Stomach (tissue), 9 donors: ENCODE results near the gene MLYCD. TPM values are rescaled to one million over a fixed set of nuclear protein-coding genes. Genes with fewer than 3 reads are reported as not detected.
"Not testable (repeated sequence)": the region's sequence is repeated elsewhere in the genome, so short reads cannot be mapped to it uniquely, and the experiment has no call there.

Experiments
- DNase-seq, 2 donors: peaks; one replicate each; pipeline versions ENCODE4 v3.0.0 to v3.0.0-alpha.2; 2013 to 2019
- H3K27ac ChIP-seq, 5 donors: fragments of 200-600 bp in 4 of 5; sonication (generic) in 4 of 5; one replicate each; pipeline ENCODE4 v1.5.1; 2013 to 2019; ENCODE audit warnings: mild to moderate bottlenecking in 1 of 5, moderate library complexity in 1 of 5
- H3K27me3 ChIP-seq, 3 donors: fragments of 200-600 bp; sonication (generic); one replicate each; pipeline ENCODE4 v1.5.1; 2017 to 2019; ENCODE audit warnings: mixed run types in 1 of 3
- H3K36me3 ChIP-seq, 4 donors: fragments of 200-600 bp; sonication (generic); 1 replicate in 3 of 4; 2 replicates in 1 of 4; pipeline ENCODE4 v1.5.1; 2016 to 2019
- H3K4me1 ChIP-seq, 4 donors: fragments of 200-600 bp; sonication (generic); one replicate each; pipeline ENCODE4 v1.5.1; 2016 to 2019
- H3K4me3 ChIP-seq, 4 donors: fragments of 200-600 bp; sonication (generic) in 3 of 4; one replicate each; pipeline ENCODE4 v1.5.1; 2016 to 2019; ENCODE audit warnings: mild to moderate bottlenecking in 1 of 4
- H3K9me3 ChIP-seq, 4 donors: fragments of 200-600 bp; sonication (generic); one replicate each; pipeline ENCODE4 v1.5.1; 2016 to 2019
- EP300 ChIP-seq: sonication (generic); formaldehyde crosslinking; IDR thresholded peaks from one replicate; pipeline ENCODE4 v1.6.1; 2017; ENCODE audit warnings: antibody characterized with exemption
- POLR2A ChIP-seq, 4 donors: fragments of 450-650 bp; IDR thresholded peaks; one replicate each; pipeline ENCODE4 v1.6.1; 2016; ENCODE audit warnings: antibody characterized with exemption in 4 of 4, control low read depth in 2 of 4, mild to moderate bottlenecking in 1 of 4, moderate library complexity in 1 of 4
- POLR2AphosphoS5 ChIP-seq, 3 donors: sonication (generic); formaldehyde crosslinking; IDR thresholded peaks; one replicate each; pipeline ENCODE4 v1.6.1; 2016; ENCODE audit warnings: antibody characterized with exemption in 3 of 3
- WGBS, 5 donors: extraction: QIAGEN DNeasy Blood & Tissue Kit in 3 of 5; methylation state at CpG; one replicate each; pipeline versions ENCODE4 v1.1.5 to v1.1.7; 2013 to 2018; 5-methylcytosine and 5-hydroxymethylcytosine counted together
- intact Hi-C: fragments of 100-400 bp; cut with DNase I; formaldehyde crosslinking; loops from one replicate; pipeline ENCODE4 v1.15.1; 2023; ENCODE audit warnings: low total_unique reads
- polyA plus RNA-seq, 3 donors: library from polyadenylated mRNA; stranded (reverse); fragments of 200-250 nt; gene quantifications; one replicate each; pipeline ENCODE4 v1.2.3, GENCODE V29; 2013
- total RNA-seq, 5 donors: library from RNA; depleted of rRNA; stranded (reverse); fragments of >200 nt; gene quantifications; one replicate each; pipeline versions ENCODE4 v1.1.0 to v1.2.3, GENCODE V29; 2014 to 2016
- TF ChIP-seq, protein P1 (sequence below), 7 experiments: fragments of 450-650 bp in 4 of 7; fragments of 200-600 bp in 3 of 7; sonication (generic) in 3 of 7; IDR thresholded peaks; one replicate each; pipeline ENCODE4 v1.5.1; 2016 to 2019; ENCODE audit warnings: antibody characterized with exemption in 7 of 7, control low read depth in 2 of 7, mild to moderate bottlenecking in 1 of 7
- donor health status: healthy with polysubstance abuse.
- donor health status: Bipolar disorder and iron deficiency.
- donor health status: healthy.

Gene MLYCD
- total and polyA plus RNA-seq, 8 donors: 2.9 to 43.8 (median 14.4) TPM

DNA sequence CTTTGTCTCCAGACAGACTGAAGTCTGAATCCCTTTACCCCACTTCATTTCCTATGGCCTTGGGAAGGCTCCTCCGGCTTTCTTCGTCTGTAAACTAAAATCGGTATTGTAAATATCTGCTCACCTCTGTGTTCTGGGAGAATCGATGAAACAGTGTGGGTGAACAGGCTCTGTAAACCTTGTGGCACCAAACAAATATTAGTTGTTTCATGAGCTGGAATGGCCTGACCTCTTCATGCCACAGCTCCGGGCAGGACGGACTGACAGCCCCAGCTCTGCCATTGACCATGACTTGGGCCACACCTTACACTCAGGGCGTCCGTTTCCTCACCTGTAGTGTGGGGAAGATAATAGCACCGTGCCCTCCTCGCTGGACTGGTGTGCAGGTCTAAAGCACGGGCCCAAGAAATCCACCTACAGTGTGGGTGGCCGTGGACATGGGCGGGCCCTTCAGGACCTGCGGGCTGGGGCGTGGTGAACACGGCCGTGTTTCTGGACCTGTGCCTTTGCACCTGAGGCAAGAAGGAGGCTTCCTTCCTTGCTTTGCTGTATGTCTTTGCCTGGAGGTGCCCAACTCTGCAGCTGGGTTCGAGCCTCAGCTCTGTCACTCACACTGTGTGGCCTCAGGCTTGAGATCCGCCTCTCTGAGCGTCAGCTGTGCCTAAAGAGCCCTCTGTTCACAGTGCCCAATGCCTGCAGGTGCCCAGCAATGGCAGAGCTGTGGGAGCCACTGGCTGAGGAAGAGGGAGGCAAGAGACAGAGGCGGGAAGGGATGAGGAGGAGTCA, 48.1 kb downstream of the MLYCD start:
- Histone ChIP-seq H3K27ac (peak overlapping the region in 2 of 5 donors; percentile 2 to 13), H3K4me3 (no peak overlapping the region), H3K9me3 (no peaks in the 10 kb centered on the region), H3K36me3 (no peaks in the 10 kb centered on the region), H3K4me1 (peaks cover 0 to 47% (median 17%) of the 10 kb centered on the region in 4 donors), H3K27me3 (no peaks in the 10 kb centered on the region)
- TF ChIP-seq EP300 (no peak), POLR2A (IDR thresholded peaks at IDR 0.05) (no peak), POLR2AphosphoS5 (IDR thresholded peaks at IDR 0.05) (no peak)
- TF ChIP-seq, protein P1, sequence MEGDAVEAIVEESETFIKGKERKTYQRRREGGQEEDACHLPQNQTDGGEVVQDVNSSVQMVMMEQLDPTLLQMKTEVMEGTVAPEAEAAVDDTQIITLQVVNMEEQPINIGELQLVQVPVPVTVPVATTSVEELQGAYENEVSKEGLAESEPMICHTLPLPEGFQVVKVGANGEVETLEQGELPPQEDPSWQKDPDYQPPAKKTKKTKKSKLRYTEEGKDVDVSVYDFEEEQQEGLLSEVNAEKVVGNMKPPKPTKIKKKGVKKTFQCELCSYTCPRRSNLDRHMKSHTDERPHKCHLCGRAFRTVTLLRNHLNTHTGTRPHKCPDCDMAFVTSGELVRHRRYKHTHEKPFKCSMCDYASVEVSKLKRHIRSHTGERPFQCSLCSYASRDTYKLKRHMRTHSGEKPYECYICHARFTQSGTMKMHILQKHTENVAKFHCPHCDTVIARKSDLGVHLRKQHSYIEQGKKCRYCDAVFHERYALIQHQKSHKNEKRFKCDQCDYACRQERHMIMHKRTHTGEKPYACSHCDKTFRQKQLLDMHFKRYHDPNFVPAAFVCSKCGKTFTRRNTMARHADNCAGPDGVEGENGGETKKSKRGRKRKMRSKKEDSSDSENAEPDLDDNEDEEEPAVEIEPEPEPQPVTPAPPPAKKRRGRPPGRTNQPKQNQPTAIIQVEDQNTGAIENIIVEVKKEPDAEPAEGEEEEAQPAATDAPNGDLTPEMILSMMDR (IDR thresholded peaks at IDR 0.05): no peak
- intact Hi-C loops: no loop called here
- DNase-seq: no peak
- WGBS, 5 donors: 37 to 70% (median 58%) methylated on average over 19 to 21 of the region's 21 CpGs

DNA sequence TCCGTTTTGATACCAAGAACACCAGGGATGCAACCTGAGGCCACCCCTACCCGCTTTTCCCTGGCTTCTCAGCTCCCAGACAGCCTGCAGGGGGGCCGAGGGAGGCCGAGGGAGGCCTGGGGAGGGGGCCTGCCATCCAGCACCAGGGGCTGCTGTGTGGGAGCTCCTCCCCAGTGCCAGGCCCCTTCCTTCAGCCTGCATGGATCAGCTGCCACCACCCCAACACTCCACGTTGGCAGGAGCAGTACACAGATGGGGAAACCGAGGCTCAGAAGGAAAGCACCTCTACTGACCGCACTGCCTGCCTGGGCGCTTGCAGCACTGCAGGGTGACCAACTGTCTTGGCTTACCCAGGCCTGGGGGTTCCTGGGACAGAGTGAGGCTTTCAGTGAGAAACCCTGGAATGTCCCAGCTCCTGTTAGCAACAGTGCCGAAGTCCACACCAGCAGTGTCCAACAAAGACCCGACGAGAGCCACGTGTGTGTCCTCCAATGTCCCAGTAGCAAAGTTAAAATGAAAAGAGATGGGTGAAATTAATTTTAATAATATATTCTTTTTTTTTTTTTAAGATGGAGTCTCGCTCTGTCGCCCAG, 48.8 kb downstream of the MLYCD start:
- Histone ChIP-seq H3K4me3 (no peak overlapping the region), H3K27ac (no peak overlapping the region), H3K4me1 (peaks cover 7 to 46% (median 20%) of the 10 kb centered on the region in 4 donors), H3K9me3 (no peaks in the 10 kb centered on the region), H3K36me3 (no peaks in the 10 kb centered on the region), H3K27me3 (no peaks in the 10 kb centered on the region)
- TF ChIP-seq, protein P1 (IDR thresholded peaks at IDR 0.05): no peak
- TF ChIP-seq EP300 (no peak), POLR2AphosphoS5 (IDR thresholded peaks at IDR 0.05) (no peak), POLR2A (IDR thresholded peaks at IDR 0.05) (no peak)
- intact Hi-C loops: no loop called here
- WGBS, 5 donors: 86 to 93% (median 91%) methylated on average over 12 to 14 of the region's 14 CpGs
- DNase-seq: no peak

DNA sequence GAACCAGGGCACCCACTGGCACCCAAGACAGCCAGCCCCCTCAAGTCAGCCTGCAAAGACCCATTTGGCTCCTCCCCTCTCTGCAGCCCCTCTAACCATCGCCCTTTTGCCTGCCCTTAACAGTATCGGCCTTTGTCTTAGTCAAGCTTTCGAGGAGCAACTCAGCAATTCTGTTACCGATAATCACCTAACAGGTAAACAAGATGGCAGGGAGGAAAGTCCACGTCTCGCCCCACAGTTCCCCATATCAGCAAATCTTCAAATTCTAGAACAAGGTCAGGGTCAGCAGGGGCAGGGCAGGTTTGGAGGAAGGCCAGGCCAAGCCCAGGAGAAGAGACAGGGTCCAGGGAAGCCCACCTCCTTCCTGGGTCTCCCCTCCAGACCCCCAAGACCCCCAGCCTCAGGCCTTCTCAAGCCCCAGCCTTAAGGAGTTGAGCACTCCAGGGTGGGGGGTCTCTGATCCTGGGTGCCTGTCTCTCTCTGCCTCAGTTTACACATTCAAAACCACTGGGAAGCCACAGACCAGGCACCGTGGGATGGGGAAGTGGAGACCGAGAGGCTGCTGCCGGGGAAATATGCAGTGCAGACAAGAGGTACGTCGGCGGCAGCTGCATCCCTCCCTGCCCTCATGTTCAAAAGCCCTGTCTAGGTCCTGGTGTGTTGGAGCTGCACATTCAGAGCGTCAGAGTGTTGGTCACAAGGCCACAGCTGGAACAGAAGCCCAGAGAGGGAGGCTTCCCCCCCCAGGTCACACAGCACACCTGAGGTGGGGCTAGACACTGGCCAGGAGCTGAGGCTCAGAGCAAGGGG, 50.2 kb downstream of the MLYCD start:
- intact Hi-C loops: no loop called here
- Histone ChIP-seq H3K27me3 (no peaks in the 10 kb centered on the region), H3K27ac (no peak overlapping the region), H3K4me1 (peaks cover 7 to 42% (median 22%) of the 10 kb centered on the region in 4 donors), H3K9me3 (no peaks in the 10 kb centered on the region), H3K4me3 (no peak overlapping the region), H3K36me3 (no peaks in the 10 kb centered on the region)
- no peak for DNase-seq
- TF ChIP-seq POLR2AphosphoS5 (IDR thresholded peaks at IDR 0.05): no peak
- TF ChIP-seq, protein P1 (IDR thresholded peaks at IDR 0.05): no peak
- no peak for TF ChIP-seq POLR2A (IDR thresholded peaks at IDR 0.05)
- no peak for TF ChIP-seq EP300
- WGBS, 5 donors: 74 to 81% (median 76%) methylated on average over 12 to 13 of the region's 13 CpGs

DNA sequence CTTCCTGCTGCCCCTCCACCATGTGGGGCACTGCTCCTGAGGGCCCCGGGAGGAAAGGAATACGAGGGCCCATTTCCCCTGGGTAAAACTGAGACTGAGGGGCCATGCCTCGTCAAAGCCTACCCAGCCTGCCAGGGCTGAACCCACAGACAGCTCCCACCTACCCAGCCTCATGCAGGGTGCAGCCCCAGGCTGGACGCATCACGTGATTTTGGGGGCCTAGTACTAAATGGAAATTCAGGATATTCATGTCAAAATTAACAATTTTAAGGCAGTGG, 50.7 kb downstream of the MLYCD start:
- 86 to 93% (median 91%) methylated on average over 5 of the region's 5 CpGs for WGBS, 5 donors
- Histone ChIP-seq H3K36me3 (no peaks in the 10 kb centered on the region), H3K27me3 (no peaks in the 10 kb centered on the region), H3K4me3 (no peak overlapping the region), H3K9me3 (no peaks in the 10 kb centered on the region), H3K27ac (no peak overlapping the region), H3K4me1 (peaks cover 11 to 42% (median 26%) of the 10 kb centered on the region in 4 donors)
- no peak for TF ChIP-seq POLR2A (IDR thresholded peaks at IDR 0.05)
- TF ChIP-seq POLR2AphosphoS5 (IDR thresholded peaks at IDR 0.05): no peak
- TF ChIP-seq, protein P1 (IDR thresholded peaks at IDR 0.05): no peak
- no peak for TF ChIP-seq EP300
- DNase-seq: no peak
- intact Hi-C loops: no loop called here

GRCh38 chr16:83950862-83951399, 52.0 kb downstream of the MLYCD start:
- H3K4me3 ChIP-seq, intact Hi-C loops, H3K27me3 ChIP-seq, DNase-seq, H3K36me3 ChIP-seq, H3K9me3 ChIP-seq: not testable (repeated sequence)
- 56 to 81% (median 72%) methylated on average over 4 to 10 of the region's 10 CpGs for WGBS, 5 donors
- peak overlapping the region in 1 of 5 donors; percentile 54 for H3K27ac ChIP-seq
- peaks cover 18 to 49% (median 33%) of the 10 kb centered on the region in 4 donors for H3K4me1 ChIP-seq
